LNCAP (cell line): Measurements from ENCODE around the gene SRRD.

Experiments used
- CTCF ChIP-seq: fragments of 450-650 bp; IDR thresholded peaks from 2 replicates; pipeline ENCODE4 v1.5.1; 2017; ENCODE audit warnings: mild to moderate bottlenecking

SRRD gene

DNA sequence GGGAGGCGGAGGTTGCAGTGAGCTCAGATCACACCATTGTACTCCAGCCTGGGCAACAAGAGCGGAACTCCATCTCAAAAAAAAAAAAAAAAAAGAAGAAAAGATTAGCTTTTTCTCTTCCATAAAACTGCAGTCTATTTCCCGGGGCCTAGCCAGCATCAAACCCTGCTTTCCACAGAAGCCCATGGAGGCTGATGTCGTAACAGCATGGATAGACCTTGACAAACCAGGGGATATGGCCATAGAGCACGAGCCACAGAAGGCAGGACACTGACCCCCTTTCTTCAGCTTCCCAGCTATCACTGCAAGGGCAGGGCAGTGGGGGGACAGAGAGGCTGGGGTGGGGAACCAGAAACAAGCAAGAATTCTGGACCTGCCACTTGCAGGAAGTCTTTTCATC, 21.6 kb upstream of the SRRD start:
- no peak for TF ChIP-seq CTCF

DNA sequence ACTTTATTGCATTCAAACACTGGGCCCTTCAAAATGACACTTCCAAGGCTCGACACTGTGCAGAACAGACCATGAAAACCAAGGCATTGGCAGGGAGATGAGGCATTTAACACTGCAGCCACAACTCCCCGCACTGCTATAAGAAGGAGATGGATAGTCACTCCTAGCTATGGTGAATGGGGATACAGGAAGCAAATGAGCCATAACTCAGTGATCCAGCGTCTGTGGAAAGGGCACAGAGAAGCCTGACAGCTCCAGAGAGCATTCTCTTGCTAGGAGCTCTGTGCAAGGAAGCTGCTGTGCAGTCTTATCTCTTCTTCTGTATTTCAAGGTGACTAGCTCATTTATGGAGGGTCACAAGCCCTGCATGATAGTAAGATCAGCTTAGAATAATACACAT, 21.0 kb upstream of the SRRD start:
- TF ChIP-seq CTCF, result no peak

DNA sequence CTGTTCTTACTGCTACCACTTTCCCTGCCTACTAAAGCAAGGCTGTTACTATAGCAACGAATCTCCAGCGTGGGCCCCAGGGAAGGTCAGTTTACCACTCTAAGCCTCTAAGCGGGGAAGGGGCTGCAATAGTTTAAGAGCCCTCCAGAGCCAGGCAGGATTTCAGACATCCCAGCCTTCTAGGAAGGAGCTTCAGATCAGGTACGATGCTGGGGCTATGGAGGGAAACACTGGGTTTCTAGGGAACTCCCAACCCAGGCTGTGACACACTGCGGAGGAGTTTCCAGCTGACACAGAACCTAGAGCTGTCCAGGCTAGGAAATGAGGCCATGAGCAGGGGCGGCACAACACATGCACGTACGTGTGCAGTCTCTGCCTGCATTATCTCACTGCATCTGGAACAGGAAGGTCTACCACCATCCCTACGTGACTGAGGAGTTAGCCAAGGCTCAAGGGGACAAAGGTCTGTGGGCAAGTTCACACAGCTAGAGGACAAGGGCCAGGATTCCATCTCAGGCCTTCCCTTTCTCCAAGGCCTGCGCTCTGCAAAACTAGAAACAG, 20.5 kb upstream of the SRRD start:
- TF ChIP-seq CTCF, result no peak

DNA sequence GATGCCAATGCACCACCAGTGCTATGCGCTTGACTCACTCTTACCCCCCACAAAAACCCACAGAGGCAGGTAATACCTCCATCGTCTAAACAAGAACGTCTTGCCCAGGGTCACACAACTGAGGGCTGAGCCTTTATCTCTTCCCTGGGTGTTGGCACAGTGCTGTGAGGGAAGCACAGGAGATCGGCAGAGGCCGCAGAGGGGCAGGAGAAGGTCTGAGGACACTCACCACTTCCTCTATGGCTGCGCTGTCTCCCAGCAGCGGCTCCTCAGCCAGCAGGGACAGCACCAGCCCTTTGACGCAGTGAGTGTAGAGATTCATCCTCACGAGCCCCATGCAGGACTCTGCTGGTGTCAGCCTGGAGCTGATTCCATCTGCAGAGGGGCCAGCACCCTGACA, 20.0 kb upstream of the SRRD start:
- TF ChIP-seq CTCF, result no peak

DNA sequence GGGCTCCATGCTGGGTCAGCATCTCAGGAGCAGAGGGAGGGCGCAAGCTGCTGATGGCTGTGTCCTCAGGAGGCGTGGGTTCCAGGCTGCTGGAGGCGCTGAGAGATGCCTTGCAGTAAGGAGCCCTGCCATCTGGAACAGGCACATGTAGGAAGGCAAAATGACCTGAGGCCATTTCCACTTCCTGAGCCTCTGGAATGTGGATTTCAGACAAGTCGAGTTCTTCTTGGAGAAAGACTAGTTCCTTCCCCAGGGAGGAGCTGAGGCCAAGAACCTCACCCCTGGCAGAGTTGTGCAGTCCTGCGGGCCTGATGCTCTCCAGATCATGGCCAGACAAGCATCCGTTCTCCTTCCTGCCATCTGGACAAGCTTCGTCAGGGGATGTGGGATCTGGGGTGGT, 19.4 kb upstream of the SRRD start:
- TF ChIP-seq CTCF, result no peak

DNA sequence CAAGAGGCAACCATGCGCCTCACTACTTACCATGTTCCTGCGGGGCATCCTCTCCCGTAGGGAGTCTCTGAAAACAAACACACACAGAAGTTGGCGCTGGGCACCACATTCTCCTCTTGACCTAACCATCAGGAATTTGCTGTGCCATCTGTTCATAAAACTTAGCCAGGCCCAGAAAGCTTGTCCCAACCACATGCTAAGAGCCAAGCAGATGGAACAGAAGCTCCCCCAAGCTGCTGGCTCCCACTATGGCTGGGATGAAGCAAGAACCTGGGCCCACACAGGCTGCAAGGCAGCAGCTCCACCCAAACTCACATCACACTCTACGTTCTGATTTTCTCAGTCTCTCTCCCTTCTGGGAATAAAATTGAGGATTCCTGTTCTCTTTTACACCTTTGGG, 17.5 kb upstream of the SRRD start:
- TF ChIP-seq CTCF, result no peak

GRCh38 chr22:26470807-26471206, 12.9 kb upstream of the SRRD start:
- no peak for TF ChIP-seq CTCF

- no peak for TF ChIP-seq CTCF
These were observed 12.2 kb upstream of the SRRD start for GRCh38 chr22:26471522-26471921.
